Measurements from ENCODE around the gene GSTO2. TPM values are rescaled to one million over a fixed set of nuclear protein-coding genes. Genes with fewer than 3 reads are reported as not detected.

Gene GSTO2
- total RNA-seq, 2 experiments from 2014 or later, result 1.8 to 2.7 TPM

DNA sequence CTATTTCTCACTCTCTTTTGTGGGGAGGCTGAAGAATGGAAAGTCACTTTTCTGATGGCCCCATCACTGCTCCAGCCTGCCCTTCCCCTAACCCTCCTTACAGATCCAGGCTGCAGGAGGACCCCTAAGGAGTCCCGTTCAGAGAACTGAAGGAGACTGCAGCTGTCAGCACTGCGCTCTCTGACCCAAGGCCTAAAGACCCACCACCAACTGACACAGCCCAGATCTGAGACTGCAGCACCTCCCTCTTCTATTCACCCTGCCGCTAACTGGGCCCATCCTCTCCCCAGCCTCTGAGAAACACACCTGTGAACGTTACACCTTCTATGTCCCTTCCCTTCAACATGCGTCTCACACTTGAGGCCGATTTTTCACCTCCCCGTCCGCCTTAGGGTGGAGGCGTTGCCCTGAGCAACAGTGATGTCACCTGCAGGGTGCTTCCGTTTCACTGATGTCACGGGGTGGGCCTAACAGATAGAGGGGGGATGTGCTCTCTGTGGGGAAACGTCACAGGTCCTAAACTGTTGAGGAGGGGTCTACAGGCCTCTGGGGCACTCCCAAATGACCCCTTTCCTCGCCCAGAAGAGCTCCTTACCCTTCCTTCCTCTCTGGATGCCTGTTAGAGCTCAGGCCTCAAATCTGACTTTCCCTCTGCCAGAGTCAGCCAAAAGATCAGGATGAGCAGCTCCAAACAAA is 64.2 kb downstream of the GSTO2 start:
- ChIA-PET POLR2A (interaction anchor here (1.0 kb wide), 1 partner anchor 17 kb away, joined by 3 read pairs; no protein-coding TSS in a partner anchor), CTCF (interaction anchor here (1.4 to 4.2 kb wide), 3 partner anchors 18 to 41 kb away, joined by 4 to 24 read pairs (median 8); no protein-coding TSS in a partner anchor)
- no peaks in the 10 kb centered on the region for H3K9me3 Mint-ChIP-seq
- H3K27me3 Mint-ChIP-seq, result no peaks in the 10 kb centered on the region
- peak overlapping the region; percentile 80 for H3K27ac Mint-ChIP-seq
- peak overlapping the region; percentile 34 for H3K4me3 Mint-ChIP-seq
- TF ChIP-seq, protein P1, sequence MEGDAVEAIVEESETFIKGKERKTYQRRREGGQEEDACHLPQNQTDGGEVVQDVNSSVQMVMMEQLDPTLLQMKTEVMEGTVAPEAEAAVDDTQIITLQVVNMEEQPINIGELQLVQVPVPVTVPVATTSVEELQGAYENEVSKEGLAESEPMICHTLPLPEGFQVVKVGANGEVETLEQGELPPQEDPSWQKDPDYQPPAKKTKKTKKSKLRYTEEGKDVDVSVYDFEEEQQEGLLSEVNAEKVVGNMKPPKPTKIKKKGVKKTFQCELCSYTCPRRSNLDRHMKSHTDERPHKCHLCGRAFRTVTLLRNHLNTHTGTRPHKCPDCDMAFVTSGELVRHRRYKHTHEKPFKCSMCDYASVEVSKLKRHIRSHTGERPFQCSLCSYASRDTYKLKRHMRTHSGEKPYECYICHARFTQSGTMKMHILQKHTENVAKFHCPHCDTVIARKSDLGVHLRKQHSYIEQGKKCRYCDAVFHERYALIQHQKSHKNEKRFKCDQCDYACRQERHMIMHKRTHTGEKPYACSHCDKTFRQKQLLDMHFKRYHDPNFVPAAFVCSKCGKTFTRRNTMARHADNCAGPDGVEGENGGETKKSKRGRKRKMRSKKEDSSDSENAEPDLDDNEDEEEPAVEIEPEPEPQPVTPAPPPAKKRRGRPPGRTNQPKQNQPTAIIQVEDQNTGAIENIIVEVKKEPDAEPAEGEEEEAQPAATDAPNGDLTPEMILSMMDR (IDR thresholded peaks at IDR 0.05), result no peak
- ATAC-seq (peak; percentile 9), DNase-seq (peak; percentile 84)
- H3K4me1 Mint-ChIP-seq (ENCODE audit: low read depth), result peaks cover 79% of the 10 kb centered on the region
- peaks cover 25% of the 10 kb centered on the region for H3K36me3 Mint-ChIP-seq (ENCODE audit: low read depth)
- intact Hi-C loops (cut with micrococcal nuclease), result no loop called here

DNA sequence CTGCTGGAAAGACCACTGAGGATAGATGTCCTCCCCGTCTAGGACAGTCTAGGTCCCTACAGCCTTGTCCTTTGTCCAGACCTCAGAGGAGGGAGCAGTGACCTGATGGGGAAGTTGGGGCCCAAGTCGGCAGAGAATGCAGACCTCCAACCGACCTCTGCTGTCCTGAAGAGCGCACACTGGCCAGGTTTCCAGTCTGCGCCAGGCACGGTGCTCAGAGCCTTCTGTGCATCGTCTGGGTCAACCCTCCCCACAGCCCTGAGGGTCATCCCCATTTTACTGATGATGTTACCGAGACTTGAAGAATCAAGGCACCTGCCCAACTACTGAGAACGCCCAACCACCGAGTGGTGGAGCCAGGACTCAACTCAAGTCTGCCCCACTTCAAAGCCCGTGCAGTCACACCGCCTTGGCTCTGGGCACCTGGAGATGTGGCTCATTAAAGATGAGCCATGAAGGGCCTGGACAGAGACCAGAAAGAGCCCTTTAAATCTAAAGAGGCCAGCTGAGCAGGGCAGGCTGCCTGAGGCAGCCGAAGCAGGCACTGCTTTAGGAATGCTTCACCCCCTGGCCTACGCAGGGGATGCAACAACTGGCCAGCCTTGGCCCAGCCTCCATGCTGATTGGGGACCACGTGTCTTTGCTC is 64.9 kb downstream of the GSTO2 start:
- CTCF ChIA-PET, result interaction anchor here (1.4 to 4.2 kb wide), 4 partner anchors 17 to 59 kb away, joined by 4 to 24 read pairs (median 8); no protein-coding TSS in a partner anchor
- DNase-seq (no peak), ATAC-seq (no peak)
- intact Hi-C loops (cut with micrococcal nuclease), result no loop called here
- H3K27ac Mint-ChIP-seq, result peak overlapping the region; percentile 80
- no peaks in the 10 kb centered on the region for H3K9me3 Mint-ChIP-seq
- H3K27me3 Mint-ChIP-seq, result no peaks in the 10 kb centered on the region
- H3K4me1 Mint-ChIP-seq (ENCODE audit: low read depth), result peaks cover 72% of the 10 kb centered on the region
- H3K36me3 Mint-ChIP-seq (ENCODE audit: low read depth), result peaks cover 25% of the 10 kb centered on the region
- TF ChIP-seq, protein P1 (IDR thresholded peaks at IDR 0.05), result no peak
- H3K4me3 Mint-ChIP-seq, result peak overlapping the region; percentile 34
- POLR2A ChIA-PET, result interaction anchor here (6.1 kb wide), 1 partner anchor 9 kb away, joined by 30 read pairs; no protein-coding TSS in a partner anchor

DNA sequence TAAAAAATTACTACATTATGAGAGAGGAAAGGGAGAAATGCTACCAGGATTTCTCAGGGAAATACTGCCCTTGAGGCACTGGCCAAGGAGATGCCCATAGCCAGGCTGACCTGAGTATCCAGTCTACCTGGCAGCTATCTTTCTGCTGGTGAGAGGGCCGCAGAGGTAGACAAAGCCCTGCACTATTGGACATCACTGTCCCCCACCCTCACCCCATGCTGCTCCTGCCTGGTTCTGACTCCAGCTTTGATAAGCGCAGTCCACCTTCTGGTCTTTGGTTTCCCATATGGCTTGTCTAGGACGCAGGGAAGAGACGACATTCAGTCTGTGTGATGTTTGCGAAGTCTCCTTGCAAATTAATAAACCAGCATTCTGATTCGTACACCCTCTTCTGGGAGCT is 65.6 kb downstream of the GSTO2 start:
- Mint-ChIP-seq H3K9me3 (no peaks in the 10 kb centered on the region), H3K4me1 (ENCODE audit: low read depth) (peaks cover 73% of the 10 kb centered on the region), H3K27me3 (no peaks in the 10 kb centered on the region), H3K27ac (peak overlapping the region; percentile 75), H3K36me3 (ENCODE audit: low read depth) (peaks cover 25% of the 10 kb centered on the region), H3K4me3 (no peak overlapping the region)
- no peak for ATAC-seq
- intact Hi-C loops (cut with micrococcal nuclease), result no loop called here
- DNase-seq, result no peak
- TF ChIP-seq, protein P1 (IDR thresholded peaks at IDR 0.05), result no peak
- ChIA-PET POLR2A (interaction anchor here (6.1 kb wide), 1 partner anchor 10 kb away, joined by 30 read pairs; no protein-coding TSS in a partner anchor), CTCF (interaction anchor here (1.4 to 4.2 kb wide), 4 partner anchors 16 to 60 kb away, joined by 4 to 24 read pairs (median 8); partner anchors contain the start of gene CFAP58)

DNA sequence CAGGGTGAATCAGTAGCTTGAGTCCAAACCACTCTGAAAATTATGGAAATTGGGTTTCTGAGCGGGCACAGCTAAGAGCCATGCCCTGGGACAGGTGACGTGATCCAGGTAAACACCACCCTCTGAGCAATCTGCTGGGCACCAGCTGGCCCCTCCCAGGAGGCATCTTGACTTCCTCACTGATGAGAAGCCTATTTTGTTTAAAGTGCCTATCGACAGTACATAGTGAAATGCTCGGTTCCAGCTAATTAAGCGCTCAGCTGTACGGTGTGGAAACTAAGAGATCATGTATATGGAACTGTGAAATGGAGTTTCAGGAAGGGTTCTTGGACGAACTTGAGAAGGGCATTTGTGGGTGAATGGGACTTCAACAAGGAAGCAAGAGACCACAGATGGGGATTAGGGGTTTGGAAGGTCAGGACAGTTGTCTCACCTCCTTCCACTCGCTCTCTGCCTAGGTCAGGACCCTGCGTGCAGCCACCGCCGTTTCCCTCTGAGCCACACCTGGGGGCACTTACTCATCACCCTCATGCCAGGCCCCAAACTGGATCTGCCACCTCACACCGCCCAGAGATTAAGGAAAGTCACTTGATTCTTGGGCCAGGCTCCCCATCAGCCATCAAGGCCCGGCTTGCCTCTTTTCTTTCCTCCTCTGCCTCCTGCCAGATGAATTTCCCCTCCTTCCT is 66.1 kb downstream of the GSTO2 start:
- TF ChIP-seq, protein P1 (IDR thresholded peaks at IDR 0.05), result no peak
- intact Hi-C loops (cut with micrococcal nuclease), result no loop called here
- Mint-ChIP-seq H3K36me3 (ENCODE audit: low read depth) (peaks cover 25% of the 10 kb centered on the region), H3K27me3 (no peaks in the 10 kb centered on the region), H3K4me1 (ENCODE audit: low read depth) (peaks cover 72% of the 10 kb centered on the region), H3K4me3 (peak overlapping the region; percentile 86), H3K27ac (peak overlapping the region; percentile 75), H3K9me3 (no peaks in the 10 kb centered on the region)
- ChIA-PET POLR2A (interaction anchor here (6.1 kb wide), 1 partner anchor 10 kb away, joined by 30 read pairs; no protein-coding TSS in a partner anchor), CTCF (interaction anchor here (1.4 to 4.2 kb wide), 6 partner anchors 16 to 61 kb away, joined by 3 to 24 read pairs (median 6); partner anchors contain the start of gene CFAP58)
- ATAC-seq (no peak), DNase-seq (no peak)

Data from activated CD8-positive, alpha-beta T cell treated with anti-CD3 and anti-CD28 coated beads for 36 hours (primary cell).